GM20431 (cell line): ENCODE data around the gene LSM2.
"Not testable (repeated sequence)": the region's sequence is repeated elsewhere in the genome, so short reads cannot be mapped to it uniquely, and the experiment has no call there.

ENCODE experiments used
- in situ Hi-C: fragments of 300-500 bp; cut with MseI, MboI; formaldehyde crosslinking; loops from one replicate; pipeline ENCODE4 v1.15.0; 2020; ENCODE audit warnings: low sequenced_read_pairs; ENCODE audit not compliant: unreplicated experiment

The LSM2 gene

DNA sequence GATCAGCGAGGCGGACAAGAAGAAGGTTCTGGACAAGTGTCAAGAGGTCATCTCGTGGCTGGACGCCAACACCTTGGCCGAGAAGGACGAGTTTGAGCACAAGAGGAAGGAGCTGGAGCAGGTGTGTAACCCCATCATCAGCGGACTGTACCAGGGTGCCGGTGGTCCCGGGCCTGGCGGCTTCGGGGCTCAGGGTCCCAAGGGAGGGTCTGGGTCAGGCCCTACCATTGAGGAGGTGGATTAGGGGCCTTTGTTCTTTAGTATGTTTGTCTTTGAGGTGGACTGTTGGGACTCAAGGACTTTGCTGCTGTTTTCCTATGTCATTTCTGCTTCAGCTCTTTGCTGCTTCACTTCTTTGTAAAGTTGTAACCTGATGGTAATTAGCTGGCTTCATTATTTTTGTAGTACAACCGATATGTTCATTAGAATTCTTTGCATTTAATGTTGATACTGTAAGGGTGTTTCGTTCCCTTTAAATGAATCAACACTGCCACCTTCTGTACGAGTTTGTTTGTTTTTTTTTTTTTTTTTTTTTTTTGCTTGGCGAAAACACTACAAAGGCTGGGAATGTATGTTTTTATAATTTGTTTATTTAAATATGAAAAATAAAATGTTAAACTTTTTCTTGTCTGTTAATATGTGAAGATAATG lies 23.0 kb upstream of the LSM2 start:
- in situ Hi-C loops, result no loop called here

DNA sequence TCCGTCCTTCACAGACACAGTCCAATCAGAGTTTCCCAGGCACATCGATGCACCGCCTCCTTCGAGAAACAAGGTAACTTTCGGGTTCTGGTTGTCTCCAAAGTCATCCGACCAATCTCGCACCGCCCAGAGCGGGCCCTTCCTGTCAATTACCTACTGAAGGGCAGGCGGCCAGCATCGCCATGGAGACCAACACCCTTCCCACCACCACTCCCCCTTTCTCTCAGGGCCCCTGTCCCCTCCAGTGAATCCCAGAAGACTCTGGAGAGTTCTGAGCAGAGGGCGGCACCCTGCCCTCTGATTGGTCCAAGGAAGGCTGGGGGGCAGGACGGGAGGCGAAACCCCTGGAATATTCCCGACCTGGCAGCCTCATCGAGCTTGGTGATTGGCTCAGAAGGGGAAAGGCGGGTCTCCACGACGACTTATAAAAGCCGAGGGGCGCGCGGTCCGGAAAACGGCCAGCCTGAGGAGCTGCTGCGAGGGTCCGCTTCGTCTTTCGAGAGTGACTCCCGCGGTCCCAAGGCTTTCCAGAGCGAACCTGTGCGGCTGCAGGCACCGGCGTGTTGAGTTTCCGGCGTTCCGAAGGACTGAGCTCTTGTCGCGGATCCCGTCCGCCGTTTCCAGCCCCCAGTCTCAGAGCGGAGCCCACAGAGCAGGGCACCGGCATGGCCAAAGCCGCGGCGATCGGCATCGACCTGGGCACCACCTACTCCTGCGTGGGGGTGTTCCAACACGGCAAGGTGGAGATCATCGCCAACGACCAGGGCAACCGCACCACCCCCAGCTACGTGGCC lies 20.7 kb upstream of the LSM2 start, which contains the start of gene HSPA1B:
TSS of gene HSPA1B (plus strand) at position 453 of the 794 bp plus-strand sequence. CDS start at position 666, 213 bp downstream.
- in situ Hi-C loops, result no loop called here

DNA sequence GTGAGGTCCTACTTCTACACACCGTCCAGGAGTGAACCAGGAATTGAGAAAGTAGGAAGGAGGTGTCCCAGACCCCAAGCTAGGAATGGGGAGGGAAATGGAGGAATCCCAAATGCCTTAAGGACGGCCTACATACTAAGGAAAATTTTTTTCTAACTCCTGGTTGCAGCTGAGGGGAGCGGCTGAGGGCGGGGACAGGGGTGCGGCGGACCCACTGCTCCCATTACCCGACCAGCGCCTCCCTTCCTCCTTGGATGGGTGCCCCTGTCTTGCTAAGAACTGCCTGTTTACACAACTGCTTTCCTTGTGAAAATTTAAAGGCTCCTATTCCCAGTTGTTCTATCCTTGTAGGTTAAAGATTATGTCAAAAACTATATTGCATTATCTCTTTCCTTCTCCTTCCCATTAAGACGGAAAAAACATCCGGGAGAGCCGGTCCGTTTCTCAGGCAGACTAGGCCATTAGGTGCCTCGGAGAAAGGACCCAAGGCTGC lies 20.1 kb upstream of the LSM2 start:
- in situ Hi-C loops, result no loop called here

DNA sequence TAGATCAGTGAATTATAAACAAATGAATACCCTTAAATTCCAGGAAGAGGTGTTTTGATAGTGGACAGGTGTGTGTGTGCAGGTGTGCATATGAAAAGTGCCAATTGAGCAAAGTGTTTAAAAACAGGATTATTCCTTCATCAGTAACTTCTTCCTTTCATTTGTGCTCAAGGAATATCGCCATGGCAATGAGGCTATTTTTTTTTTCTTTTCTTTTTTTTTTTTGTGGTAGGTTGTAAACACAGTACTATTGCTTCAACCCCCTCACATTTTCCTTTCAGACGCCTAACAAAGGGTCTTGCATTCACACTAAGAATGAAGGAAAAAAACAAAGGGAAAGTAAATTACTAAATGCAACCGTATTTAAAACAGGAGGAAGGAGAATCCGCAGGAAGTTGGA lies 18.8 kb upstream of the LSM2 start:
- in situ Hi-C loops, result no loop called here

DNA sequence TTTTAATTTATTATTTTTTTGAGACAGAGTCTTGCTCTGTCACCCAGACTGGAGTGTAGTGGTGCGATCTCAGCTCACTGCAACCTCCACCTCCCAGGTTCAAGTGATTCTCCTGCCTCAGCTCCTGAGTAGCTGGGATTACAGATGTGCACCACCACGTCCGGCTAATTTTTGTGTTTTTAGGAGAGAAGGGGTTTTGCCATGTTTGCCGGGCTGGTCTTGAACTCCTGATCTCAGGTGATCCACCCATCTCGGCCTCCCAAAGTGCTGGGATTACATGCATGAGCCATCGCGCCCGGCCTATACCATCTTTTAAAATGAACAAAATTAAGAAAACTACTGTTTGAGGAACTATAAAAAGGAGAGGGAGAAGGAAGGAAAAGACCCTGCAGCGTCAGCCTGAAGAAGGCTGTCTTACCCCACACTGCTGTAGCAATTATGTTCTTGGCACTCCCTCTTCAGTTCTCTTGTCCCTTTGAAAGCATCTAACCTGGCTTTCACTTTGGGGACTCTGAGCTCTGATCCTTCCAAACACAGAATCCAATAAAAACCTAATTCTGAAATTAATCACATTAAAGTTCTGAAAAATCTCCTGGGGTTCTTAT lies 16.9 kb upstream of the LSM2 start:
- in situ Hi-C loops, result not testable (repeated sequence)

DNA sequence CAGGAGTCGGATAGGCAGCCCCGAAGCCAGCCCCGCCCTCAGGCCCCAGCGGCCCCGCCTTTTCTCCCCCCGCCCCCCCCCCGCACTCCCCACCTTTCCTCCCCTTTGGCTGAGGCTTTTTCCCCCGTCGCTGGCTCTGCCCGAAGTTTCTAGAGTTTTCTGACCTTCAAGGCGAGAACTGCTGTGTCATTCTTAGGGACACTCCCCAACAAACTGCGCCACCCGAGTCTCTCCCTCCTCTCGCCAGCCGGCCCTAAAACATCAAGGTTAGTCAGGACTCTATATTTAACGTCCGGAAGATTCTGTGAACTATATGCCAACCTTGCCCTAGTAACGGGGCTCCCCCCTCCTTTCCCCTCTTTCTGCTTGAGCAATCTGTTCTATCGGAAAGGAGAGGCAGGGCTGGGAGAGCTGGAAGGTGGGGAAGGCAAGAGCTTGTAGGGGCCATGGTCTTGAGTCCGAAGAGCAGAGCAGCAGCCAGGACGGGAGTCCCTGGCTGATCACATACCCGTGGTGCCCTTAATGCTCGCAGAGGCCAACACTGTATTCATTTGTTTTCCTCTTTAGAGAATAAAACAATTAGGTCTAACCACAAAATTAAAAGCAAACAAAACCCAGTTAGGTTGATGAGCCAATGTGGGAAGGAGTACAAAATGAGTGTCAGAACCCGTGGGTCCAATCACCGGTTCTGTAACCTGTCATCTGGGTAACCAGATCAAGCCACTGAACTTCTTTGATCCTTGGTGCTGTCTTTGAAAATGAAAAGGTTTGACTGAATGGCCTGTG lies 15.5 kb upstream of the LSM2 start:
- in situ Hi-C loops, result no loop called here

DNA sequence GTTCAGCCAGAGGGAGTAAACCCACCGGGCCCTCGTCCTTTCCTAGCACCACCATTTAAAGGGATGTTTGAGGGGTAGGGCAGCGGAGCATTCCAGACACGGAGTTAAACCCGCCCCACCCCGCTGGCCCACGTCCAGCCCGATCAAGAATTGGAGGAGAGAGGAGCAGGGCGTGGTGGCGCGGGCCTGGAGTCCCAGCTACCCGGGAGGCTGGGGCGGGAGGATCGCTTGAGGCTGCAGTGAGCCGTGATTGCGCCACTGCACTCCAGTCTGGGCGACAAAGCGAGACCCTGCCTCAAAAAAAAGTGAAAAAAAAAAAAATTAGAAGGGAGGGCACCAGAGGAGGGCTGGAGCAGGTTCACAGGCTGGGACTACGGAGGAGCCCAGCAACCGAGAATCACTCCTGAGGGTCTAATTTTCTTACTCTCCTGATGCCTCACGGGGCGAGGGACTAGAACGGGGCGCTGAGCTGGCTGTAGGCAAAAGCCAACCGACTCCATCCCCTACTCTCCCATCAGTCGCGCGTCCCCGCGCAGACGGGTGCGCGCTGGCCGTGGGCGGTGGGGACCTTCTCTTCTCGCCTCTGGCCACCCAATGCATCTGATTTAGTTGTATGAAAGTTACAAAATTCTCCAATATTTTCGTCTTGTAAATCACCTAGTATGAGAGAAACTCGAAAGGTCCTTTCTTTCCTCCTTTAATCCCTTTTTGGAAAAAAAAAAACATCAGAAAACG lies 14.7 kb upstream of the LSM2 start:
- in situ Hi-C loops, result no loop called here

DNA sequence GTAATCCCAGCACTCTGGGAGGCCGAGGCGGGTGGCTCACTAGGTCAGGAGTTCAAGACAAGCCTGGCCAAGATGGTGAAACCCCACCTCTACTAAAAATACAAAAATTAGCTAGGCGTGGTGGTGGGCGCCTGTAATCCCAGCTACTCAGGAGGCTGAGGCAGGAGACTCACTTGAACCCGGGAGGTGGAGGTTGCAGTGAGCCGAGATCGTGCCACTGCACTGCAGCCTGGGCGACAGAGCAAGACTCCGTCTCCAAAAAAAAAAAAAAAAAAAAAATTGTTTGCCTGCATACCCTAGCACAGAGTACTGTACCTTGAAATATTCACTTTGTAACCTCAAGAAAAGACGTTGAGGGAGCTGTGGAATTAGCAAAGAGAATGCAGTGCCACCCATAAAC lies 13.6 kb upstream of the LSM2 start:
- in situ Hi-C loops, result not testable (repeated sequence)

DNA sequence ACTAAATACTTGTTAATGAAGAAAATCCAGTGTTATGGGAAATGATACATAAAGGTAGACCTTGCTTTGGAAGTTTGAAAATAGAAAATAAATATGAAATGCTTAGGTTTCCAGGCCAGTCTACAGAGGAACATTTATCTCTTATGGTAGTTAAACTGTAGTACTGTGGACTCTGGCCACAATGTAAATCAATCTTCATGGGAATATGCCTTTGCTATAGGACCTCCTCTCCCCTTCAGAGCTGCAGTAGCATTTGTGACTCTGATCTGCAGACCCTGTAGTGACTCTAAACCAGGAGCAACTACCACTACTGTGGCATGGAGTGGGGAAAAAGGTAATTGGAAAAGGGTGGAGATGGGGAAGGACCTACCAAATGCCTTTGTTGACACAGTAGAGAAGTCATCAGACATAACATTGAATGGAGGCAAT lies 13.1 kb upstream of the LSM2 start:
- in situ Hi-C loops, result no loop called here

DNA sequence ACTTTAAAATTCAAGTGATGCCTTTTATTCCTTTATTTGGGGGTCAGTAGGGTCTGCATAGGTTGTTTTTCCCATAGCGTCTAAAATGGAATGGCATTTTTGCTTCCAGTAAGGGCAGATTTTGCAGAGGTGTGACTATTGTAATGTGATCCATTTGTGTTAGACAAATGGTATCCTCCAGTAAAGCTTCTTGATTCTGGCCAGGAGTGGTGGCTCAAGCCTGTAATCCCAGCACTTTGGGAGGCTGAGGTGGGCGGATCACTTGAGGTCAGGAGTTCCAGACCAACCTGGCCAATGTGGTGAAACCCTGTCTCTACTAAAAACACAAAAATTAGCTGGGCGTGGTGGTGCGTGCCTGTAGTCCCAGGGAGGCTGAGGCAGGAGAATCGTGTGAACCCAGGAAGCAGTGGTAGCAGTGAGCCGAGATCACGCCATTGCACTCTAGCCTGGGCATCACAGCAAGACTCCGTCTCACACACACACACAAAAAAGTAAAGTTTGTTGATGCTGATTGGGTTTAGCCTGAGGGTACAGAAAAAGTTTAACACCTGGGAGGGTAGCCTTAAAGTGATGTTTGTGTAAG lies 11.3 kb upstream of the LSM2 start:
- in situ Hi-C loops, result not testable (repeated sequence)

DNA sequence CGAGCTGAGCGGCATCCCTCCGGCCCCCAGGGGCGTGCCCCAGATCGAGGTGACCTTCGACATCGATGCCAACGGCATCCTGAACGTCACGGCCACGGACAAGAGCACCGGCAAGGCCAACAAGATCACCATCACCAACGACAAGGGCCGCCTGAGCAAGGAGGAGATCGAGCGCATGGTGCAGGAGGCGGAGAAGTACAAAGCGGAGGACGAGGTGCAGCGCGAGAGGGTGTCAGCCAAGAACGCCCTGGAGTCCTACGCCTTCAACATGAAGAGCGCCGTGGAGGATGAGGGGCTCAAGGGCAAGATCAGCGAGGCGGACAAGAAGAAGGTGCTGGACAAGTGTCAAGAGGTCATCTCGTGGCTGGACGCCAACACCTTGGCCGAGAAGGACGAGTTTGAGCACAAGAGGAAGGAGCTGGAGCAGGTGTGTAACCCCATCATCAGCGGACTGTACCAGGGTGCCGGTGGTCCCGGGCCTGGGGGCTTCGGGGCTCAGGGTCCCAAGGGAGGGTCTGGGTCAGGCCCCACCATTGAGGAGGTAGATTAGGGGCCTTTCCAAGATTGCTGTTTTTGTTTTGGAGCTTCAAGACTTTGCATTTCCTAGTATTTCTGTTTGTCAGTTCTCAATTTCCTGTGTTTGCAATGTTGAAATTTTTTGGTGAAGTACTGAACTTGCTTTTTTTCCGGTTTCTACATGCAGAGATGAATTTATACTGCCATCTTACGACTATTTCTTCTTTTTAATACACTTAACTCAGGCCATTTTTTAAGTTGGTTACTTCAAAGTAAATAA lies 10.6 kb upstream of the LSM2 start:
- in situ Hi-C loops, result not testable (repeated sequence)

DNA sequence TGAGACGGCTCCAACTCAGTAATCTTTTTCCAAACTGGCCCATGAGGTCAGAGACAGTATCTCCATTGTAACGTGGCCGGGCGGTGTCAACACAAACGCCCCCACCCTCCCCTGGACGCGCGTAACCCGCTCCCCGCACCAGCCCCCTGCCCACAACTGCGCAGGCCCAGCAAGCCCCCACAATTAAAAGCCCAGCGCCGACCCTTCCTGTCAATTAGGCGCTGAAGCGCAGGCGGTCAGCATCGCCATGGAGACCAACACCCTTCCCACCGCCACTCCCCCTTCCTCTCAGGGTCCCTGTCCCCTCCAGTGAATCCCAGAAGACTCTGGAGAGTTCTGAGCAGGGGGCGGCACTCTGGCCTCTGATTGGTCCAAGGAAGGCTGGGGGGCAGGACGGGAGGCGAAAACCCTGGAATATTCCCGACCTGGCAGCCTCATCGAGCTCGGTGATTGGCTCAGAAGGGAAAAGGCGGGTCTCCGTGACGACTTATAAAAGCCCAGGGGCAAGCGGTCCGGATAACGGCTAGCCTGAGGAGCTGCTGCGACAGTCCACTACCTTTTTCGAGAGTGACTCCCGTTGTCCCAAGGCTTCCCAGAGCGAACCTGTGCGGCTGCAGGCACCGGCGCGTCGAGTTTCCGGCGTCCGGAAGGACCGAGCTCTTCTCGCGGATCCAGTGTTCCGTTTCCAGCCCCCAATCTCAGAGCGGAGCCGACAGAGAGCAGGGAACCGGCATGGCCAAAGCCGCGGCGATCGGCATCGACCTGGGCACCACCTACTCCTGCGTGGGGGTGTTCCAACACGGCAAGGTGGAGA lies 8.5 kb upstream of the LSM2 start, which contains the start of the genes HSPA1A and HSPA1L:
TSS of gene HSPA1A (plus strand) at position 519 of the 814 bp plus-strand sequence. CDS start at position 733, 214 bp downstream.
TSS of gene HSPA1L (minus strand) at position 259 of the 814 bp plus-strand sequence. CDS start 3,311 bp downstream, outside the sequence.
- in situ Hi-C loops, result no loop called here

DNA sequence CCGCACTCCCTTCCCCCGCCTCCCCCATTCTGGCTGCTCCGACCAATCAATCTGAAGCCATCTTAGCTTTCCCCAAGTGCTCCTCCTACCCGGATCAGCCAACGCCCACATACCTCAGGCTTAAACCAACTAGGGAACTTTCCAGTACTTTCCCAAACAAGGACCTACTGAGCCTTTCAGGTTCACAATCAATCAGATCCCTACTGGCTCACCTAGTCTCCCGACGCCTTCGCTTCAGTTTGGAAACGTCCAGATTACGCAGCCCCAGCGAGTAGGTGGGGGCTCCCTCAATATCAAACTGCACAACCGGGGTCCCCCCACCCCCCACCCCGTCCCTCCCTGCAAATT lies 7.9 kb upstream of the LSM2 start:
- in situ Hi-C loops, result no loop called here

DNA sequence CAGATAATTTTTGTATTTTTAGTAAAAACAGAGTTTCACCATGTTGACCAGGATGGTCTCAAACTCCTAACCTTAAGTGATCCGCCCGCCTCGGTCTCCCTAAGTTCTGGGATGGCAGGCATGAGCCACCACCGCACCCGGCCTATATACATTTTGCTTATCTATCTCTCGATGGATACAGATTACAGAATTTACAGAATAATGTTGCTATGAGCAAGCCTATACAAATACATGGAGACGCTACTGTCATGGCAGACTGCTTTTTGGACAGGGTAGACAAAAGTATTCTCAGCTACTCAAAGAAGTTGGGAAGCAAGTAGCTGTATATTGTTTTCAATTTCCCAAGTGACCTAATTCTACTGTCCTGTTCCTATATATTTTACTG lies 6.7 kb upstream of the LSM2 start:
- in situ Hi-C loops, result no loop called here

DNA sequence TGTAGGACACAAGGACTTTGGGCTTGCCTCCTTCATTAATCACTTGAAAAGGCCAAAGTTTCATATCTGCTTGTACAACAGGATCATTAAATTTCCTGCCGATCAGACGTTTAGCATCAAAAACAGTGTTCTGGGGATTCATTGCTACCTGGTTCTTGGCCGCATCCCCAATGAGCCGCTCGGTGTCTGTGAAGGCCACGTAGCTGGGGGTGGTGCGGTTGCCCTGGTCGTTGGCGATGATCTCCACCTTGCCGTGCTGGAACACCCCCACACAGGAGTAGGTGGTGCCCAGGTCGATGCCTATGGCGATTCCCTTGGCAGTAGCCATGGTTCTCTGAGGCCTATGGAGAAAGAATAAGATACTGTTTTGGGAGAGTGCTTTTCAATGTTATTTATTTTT lies 4.9 kb upstream of the LSM2 start:
- in situ Hi-C loops, result no loop called here

DNA sequence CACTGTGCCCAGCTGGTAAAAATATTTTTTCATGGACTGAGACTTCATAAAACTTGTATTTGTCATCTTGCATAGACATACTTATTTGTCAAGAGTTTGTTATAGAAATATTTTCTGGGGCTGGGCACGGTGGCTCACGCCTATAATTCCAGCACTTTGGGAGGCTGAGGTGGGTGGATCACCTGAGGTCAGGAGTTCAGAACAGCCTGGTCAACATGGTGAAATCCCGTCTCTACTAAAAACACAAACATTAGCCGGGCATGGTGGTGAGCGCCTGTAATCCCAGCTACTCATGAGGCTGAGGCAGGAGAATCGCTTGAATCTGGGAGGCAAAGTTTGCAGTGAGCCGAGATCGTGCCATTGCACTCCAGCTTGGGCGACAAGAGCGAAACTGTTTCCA lies 1.8 kb upstream of the LSM2 start:
- in situ Hi-C loops, result not testable (repeated sequence)

DNA sequence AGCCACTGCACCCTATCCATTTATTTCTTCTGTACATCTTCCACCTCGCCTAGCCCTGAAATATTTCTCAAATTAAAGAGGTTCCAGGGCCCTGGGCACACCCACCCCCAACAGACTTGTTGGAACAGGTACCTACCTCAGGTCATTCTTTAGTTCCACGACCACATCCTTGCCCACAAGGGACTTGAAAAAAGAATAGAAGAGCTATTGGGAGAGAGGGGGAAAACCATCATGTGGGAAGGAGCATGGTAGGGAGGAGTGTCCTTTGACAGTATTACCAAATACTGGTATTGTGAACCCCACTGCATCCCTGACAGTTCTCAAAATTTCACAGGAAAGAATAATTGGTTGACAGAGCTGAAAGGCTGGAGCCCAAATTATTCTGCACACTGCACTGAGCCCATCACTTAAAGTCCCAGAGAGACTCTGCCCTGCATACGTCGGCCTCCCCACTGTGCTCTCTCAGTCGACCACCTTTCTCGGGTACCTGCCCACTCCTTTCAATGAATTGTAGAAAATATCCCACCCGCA lies 762 bp downstream of the LSM2 start:
- in situ Hi-C loops, result no loop called here
